Activated CD8-positive, alpha-beta memory T cell treated with anti-CD3 and anti-CD28 coated beads, Interleukin-2, amount 50 U/mL, for 48 hours (primary cell): ENCODE measurements around the gene CYREN.
"Not testable (repeated sequence)": the region's sequence is repeated elsewhere in the genome, so short reads cannot be mapped to it uniquely, and the experiment has no call there.

ENCODE experiments used
- DNase-seq: peaks from one replicate; pipeline ENCODE4 v3.0.0-alpha.2; 2020

Gene CYREN

DNA sequence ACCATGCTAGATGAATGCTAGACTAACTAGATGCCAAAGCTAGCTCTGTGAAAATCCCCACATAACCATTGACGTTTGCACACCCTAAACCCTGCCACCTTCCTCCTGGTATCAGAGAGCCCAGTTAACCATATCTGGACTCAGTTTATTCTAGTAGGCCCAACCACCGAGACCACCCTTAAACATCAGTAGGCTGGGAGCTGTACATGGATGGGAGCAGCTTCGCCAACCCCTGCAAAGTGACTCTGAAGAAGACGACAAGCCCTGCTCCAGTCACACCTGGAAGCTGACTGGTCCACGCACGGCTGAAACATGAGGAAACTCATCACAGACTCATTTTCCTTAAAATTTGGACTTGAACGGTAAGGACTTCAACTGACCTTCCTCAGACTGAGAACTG lies 4.4 kb upstream of the CYREN start:
- DNase-seq = no peak

DNA sequence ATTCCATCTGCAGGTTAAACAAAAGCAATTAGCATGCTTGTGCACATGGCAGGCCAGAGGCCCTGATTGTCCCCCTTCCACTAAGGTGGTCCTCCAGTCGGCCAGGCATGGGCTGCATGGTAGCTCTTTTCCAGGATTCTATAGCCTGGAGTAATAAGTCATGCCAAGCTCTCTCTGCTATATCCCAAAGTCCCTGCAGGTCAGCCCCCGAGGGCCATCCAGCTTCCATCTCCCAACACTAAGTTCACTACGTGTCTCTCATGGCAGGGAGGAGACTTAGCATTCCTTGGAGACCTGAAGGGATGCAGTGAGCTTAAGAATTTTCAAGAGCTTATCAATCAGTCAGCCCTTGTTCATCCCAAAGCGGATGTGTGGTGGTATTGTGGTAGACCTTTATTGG lies 3.4 kb upstream of the CYREN start:
- not testable (repeated sequence) for DNase-seq

GRCh38 chr7:135171581-135172291 lies 1.2 kb upstream of the CYREN start:
- DNase-seq = not testable (repeated sequence)

DNA sequence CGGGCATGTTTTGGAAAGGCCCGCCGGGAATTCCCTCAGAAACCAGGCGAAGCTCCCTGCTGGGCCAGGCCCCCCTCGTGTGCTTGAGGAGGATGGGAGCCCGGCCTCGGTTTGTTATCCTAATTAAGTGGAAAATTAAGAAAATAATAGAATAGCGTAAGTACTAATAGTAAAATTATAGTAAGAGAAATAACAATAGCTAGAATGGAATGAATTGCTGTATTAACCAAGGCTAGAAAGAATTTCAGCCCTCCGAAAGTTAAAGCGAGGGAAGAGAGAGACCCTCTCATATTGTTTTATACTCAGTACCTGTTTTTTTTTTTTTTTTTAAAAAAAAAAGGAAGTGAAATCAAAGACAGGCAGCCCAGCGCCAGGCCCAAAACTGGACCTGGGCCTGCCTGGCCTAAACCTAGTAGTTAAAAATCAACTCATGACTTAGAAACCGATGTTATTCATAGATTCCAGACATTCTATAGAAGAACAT lies 533 bp upstream of the CYREN start:
- DNase-seq = not testable (repeated sequence)

DNA sequence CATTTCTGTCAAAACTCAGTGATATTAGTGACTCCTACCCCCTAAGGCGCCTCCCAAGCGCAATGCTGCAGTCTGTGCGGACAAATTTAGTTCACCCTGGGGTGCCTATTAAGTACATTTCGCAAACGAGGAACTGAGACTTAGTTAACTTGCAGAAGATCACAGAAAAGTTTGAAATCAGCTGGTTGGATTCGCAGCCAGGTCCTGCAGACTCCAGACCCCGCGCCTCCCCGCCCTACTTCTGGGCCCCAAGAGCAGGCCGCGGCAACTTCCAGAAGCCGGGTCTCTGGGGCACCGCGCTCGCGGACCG lies 588 bp downstream of the CYREN start:
- no peak for DNase-seq

DNA sequence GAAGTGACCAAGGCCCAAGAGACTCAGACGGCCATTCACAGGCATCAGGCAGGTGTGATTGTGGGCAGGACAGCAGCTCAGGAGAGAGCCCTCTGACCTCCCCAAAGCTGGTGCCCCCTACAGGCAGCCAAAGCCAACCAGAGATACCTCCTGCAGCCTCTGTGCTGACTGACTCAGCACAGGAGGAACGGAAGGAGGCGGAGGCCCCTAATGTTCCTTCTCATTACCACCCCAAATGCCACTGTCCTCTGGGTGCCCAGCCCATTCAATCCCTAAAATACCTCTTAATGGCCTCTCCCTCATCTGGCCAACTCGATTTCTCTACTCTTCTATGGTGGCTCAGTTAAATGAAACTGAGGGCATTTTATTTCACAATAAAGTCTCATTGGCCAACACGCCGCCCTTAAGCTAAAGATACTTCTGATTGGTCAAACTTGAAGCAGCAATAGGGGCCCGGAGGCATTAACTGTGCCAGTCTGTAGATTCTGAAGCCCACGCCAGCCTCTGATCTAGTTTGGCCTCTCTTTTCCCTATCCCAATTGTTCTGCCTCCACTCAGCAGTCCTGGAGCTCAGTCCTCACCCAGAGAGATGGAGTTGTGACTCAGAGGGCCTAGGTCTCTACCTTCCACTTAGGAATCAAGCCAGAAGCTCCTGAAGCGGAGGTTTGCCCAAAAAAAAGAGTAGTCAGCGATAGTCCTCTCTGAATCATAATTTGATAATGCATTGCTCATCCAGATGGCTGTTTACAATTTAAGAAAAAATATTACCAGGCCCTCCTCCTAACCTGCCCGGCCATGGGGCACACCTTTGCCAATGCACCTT lies 1.2 kb downstream of the CYREN start:
- peak; percentile 81 for DNase-seq

DNA sequence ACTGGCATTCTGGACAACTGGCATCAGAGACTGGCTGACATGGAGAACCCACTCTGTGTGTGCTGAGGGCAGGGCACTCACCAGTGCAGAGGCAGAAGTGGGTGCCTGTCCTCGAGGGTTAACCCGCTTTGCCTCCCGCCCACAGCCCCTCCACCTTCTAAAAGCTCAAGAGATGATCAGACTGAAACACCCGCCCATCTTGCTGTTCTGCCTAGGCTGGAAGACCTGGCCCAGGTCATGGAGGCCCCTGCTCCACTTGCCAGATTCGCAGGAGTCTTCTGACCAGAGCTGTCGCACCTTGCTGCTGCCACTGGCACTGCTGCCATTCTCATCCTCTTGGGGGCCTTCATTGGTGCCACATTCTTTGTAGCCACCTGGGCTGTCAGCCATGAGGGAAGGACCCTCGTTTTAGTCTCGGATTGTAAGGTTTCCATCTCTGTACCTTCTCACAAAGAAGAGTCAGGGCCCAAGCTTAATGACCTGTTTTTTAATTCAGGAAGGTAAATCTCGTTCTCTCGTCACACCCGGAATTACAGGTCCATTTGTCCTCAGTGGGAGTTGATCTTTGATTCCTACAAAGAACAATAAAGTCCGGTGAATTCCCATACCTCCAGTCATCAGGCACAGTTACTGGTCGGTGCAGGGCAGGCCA lies 1.9 kb downstream of the CYREN start:
- DNase-seq = no peak

DNA sequence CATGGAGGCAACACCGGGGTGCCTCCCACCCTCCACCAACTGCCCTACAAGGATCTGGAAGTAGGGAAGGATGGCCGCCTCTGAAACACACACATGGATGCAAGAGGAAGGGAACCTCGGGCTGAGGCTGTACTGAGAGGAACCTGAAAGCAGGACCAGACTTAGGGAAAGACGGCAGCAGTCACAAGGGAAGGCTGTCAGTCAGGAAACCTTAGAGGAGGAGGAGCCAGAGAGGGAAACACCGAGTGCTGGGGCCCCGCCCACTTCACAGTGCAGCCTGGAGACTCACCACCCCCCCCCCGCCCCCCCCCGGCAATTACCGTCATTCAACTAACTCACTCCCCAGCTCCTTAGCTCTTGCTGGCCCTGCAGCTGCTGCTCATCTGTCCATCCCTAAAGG lies 2.5 kb downstream of the CYREN start:
- no peak for DNase-seq

DNA sequence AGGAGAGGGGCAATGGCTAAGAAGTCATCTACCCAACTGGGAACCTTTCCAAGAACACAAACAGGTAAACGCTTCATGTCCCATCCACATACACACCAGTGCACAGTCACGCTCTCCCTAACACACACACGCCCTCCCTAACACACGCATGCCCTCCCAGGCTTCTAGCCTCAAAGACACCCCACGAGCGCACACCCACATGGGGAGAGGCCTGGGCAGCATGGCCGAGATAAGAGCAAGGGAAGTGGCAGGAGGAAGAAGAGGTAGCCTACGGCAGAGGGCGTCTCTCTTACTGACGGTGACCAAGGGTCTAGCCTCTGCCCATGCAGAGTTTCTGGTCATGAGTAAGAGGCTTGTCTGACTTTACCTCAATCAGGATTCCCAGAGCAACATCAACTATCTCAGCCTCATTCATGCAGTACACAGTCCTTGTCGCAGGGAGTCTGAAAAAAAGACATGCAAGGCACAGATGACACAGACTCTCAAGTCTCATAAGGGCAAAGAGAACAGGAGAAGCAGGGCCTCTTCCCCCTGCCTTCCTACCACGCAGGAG lies 3.1 kb downstream of the CYREN start:
- DNase-seq = no peak

- no peak for DNase-seq
These were observed 4.0 kb downstream of the CYREN start for GRCh38 chr7:135166338-135166990.

DNA sequence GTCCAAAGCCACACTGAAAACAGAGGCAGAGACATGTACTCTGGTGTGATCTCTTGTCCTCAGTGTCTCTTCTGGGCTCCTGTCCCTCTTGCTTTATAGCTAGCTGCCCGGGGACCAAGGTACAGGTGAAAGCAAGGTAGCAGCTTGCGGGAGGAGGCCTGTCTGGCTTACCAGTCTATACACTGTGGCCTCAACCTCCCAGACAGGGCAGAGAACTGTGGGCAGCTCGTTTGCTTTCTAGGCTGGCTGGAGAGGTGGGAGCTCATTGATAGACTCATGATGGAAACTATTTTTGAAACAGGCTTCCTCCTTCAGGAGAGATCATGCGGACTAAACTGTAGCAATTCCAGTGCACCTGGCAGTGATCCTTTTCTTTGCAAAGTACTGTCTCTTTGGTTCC lies 4.6 kb downstream of the CYREN start:
- DNase-seq = no peak

- DNase-seq = no peak
These were observed 6.0 kb downstream of the CYREN start for GRCh38 chr7:135164357-135165061.

DNA sequence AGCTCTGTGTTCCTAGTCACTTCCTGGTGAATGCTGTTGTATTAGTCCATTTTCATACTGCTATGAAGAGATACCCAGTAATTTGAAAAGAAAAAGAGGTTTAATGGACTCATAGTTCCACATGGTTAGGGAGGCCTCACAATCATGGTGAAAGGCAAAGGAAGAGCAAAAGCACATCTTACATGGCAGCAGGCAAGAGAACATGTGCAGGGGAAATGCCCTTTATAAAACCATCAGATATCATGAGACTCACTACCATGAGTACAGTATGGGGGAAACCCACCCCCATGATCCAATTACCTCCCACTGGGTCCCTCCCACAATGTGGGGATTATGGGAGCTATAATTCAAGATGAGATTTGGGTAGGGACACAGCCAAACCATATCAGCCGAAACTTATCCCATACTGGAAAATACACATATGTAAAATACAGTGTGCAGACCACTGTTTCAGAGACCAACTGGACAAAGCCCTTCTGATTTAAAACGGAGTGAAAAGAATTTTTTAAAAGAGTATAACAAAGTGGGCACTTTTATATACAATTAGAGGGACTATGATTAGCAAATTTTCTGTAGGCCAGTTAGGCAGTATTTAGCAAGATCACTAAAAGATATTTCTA lies 8.0 kb downstream of the CYREN start:
- DNase-seq = no peak

DNA sequence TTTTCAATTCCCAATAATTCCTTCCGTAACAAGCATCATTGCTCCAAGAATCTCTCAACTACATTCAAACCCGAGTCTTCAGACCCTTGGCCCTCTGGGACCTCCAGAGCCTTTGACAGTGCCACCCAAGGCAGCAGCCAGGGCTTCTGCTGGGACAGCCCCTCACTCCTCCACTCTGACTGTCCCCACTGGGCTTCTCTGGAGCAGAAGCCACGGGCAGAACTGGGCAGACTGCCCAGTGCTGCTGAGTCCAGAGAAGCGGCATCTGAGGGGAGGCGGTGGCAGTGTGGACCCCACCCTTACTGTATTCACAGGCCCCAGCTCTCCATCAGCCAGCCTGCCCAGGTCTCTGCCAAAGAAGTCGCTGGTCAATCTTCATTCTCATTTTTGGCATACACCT lies 8.8 kb downstream of the CYREN start:
- DNase-seq = no peak

DNA sequence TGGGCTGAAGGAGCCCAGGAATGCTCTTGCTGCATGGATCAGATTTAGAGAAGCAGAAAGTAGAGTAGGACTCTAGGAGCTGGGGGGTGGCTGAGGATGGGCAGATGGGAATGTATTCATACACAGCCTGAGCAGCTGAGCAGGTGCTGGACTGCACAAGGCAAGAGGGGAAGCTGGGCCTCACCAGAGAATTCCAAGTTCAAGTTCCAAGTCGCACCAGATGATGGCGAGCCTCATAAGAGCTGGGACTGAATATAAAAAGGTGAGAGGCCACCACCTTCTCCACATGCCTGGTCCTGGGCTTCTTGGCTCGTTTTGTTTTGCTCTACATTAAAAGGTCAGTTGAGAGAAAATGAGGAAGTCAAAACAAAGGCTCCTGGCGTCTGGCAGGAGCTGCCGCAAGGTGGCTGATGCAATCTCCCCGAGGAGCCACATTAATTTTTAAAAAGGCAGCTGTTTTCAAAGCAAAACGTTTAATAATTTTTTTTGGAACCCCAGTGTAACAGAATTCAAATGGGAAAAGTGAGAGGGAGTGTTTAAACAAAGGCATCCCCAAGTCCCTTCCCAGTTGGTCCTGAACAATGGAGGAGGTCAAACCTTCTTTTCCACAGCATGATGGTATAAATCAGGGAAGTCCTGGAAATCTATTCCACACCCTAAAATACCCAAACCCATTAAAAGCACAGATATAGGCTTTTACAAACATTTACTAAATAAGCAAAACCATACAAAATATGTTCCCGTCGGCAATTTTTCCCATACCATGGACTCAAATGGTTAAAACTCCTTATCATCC lies 9.5 kb downstream of the CYREN start:
- no peak for DNase-seq

DNA sequence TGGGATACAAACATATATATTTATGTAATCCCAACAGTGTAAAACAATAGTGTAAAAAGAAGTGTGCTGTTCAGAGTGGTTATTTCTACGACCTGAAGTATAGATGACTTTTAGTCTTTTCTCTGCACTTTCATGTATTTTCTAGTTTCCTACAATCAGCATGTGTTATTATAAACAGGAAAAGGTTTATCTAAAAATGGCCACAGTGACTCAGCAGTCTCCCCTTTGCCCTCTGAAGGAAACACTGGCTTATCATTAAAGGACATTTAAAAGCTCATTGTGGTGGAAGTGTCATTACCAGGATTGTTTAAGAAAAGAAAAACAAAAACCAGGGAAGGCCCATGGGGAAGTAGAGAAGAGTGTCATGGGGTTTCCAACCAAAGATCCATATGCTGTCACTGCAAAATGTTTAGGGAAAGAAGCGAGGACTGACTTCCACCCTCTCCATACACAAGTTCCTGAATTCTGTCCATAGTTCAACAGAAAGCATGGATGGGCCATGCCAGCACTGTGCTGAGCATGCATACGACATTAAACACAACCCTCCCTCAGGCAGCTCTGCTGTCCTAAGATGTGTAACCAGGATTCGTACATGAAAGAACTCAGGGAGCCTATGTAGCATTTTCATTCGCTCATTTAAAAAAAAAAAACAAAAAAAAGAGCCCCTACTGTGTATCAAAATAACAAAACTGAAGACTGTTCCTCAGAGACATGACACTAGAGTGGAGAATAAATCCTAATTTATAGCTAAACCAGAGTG lies 10.2 kb downstream of the CYREN start:
- no peak for DNase-seq

DNA sequence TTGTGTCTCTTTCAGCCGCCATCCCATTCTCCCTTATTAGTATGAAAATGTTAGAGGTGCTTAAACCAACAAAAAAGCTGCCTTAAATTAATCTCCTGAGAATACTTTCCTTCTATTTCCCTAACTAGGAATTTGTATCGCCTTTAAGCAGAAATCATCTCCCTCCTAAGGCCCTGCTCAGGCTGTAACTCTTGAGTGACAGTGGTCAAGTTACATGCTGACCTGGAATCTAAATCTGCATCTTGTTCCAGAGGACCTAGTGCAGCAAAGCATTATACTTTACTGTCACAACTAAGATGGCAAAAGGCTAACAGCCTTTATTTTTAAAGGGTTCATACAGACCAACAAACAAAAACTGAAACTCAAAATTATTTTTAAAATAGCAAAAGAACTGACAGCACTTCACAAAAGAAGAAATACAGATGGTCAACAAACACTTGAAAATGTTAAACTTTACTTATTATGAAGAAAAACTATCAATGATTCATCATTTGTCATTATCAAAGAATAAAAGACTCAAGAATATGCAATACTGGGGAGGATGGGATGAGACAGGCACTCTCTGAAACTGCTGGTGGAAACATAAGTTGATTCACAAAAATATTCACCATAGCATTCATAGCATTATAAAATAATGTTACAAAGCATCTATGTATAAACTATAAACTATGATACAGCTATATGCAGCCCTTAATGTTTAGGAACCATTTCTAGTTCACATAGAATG lies 11.0 kb downstream of the CYREN start:
- no peak for DNase-seq

- DNase-seq = no peak
These were observed 11.6 kb downstream of the CYREN start for GRCh38 chr7:135158874-135159273.

DNA sequence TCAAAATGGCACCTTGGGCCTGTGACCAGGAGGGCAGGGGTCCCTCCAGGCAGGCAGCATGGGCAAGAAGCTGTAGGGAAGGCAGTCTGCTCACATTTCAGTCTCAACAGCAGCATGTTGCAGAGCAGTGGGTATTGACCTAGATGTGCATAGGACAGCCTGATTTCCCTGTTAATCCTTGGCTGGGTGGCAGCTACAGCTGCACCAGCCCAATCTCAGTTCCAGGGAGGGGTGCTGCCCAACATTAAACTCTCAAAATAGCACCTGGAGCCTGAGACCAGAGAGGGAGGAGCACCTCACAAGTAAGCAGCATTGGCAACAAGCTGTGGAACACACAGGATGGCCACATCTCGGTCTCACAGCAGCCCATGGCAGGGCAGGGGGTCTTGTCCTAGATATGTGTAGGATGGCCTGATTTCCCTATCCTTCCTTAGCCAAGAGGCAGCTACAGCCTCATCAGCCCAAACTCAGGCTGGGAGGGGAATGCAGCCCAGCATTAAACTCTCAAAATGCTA lies 12.3 kb downstream of the CYREN start:
- no peak for DNase-seq
